ENCODE data around the gene UBIAD1.

DNA sequence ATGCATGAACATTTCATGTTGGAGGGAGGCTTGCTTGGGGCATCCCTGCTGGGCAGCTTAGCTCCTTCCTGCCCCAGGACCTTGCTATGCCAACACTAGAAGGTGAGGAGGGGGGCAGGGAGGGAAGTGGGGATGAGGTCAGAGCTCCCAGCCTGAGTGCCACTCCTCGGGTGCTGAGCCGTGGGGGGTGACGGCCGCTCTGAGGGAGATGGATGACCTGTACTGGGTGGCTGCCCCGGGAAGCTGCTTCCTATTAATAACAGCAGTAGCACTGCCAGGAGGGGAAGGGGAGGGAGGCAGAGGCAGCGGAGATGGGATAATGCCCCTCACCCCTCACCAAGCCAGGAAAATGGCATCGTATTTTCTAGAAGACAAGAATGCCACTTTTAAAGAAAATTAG lies 60.6 kb downstream of the UBIAD1 start:
- TF ChIP-seq, protein P1, sequence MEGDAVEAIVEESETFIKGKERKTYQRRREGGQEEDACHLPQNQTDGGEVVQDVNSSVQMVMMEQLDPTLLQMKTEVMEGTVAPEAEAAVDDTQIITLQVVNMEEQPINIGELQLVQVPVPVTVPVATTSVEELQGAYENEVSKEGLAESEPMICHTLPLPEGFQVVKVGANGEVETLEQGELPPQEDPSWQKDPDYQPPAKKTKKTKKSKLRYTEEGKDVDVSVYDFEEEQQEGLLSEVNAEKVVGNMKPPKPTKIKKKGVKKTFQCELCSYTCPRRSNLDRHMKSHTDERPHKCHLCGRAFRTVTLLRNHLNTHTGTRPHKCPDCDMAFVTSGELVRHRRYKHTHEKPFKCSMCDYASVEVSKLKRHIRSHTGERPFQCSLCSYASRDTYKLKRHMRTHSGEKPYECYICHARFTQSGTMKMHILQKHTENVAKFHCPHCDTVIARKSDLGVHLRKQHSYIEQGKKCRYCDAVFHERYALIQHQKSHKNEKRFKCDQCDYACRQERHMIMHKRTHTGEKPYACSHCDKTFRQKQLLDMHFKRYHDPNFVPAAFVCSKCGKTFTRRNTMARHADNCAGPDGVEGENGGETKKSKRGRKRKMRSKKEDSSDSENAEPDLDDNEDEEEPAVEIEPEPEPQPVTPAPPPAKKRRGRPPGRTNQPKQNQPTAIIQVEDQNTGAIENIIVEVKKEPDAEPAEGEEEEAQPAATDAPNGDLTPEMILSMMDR (IDR thresholded peaks at IDR 0.05; ENCODE audit: low read depth, low read length) = no peak
- no peak for TF ChIP-seq EZH2phosphoT487 (IDR thresholded peaks at IDR 0.05; ENCODE audit: low read depth)

All from OCI-LY3 (cell line).